ENCODE measurements around the gene PLCB1. TPM values are rescaled to one million over a fixed set of nuclear protein-coding genes. Genes with fewer than 3 reads are reported as not detected.
"Not testable (repeated sequence)": the region's sequence is repeated elsewhere in the genome, so short reads cannot be mapped to it uniquely, and the experiment has no call there.

The PLCB1 gene
- total RNA-seq, 1 donor from 2014 or later = 2.0 TPM

GRCh38 chr20:8834294-8834693 lies 702.2 kb downstream of the PLCB1 start:
- DNase-seq (ENCODE audit: low read depth) = not testable (repeated sequence)

- peak; percentile 70 for DNase-seq (ENCODE audit: low read depth)
These were observed 702.8 kb downstream of the PLCB1 start for GRCh38 chr20:8834851-8835250.

- peak; percentile 99 for DNase-seq (ENCODE audit: low read depth)
These were observed 705.3 kb downstream of the PLCB1 start for GRCh38 chr20:8837396-8837795.

- DNase-seq (ENCODE audit: low read depth) = no peak
These were observed 710.5 kb downstream of the PLCB1 start for GRCh38 chr20:8842525-8842924.

- DNase-seq (ENCODE audit: low read depth) = no peak
These were observed 712.1 kb downstream of the PLCB1 start for GRCh38 chr20:8844179-8844578.

- DNase-seq (ENCODE audit: low read depth) = no peak
These were observed 717.9 kb downstream of the PLCB1 start for GRCh38 chr20:8849990-8850389.

GRCh38 chr20:8851446-8851845 lies 719.4 kb downstream of the PLCB1 start:
- DNase-seq (ENCODE audit: low read depth) = no peak

- not testable (repeated sequence) for DNase-seq (ENCODE audit: low read depth)
These were observed 719.9 kb downstream of the PLCB1 start for GRCh38 chr20:8851919-8852318.

- not testable (repeated sequence) for DNase-seq (ENCODE audit: low read depth)
These were observed 721.1 kb downstream of the PLCB1 start for GRCh38 chr20:8853211-8853610.

- DNase-seq (ENCODE audit: low read depth) = peak; percentile 89
These were observed 721.8 kb downstream of the PLCB1 start for GRCh38 chr20:8853805-8854338.

- no peak for DNase-seq (ENCODE audit: low read depth)
These were observed 722.5 kb downstream of the PLCB1 start for GRCh38 chr20:8854571-8854970.

- DNase-seq (ENCODE audit: low read depth) = peak; percentile 74
These were observed 723.2 kb downstream of the PLCB1 start for GRCh38 chr20:8855315-8855714.

GRCh38 chr20:8856668-8857067 lies 724.6 kb downstream of the PLCB1 start:
- no peak for DNase-seq (ENCODE audit: low read depth)

- peak; percentile 46 for DNase-seq (ENCODE audit: low read depth)
These were observed 726.2 kb downstream of the PLCB1 start for GRCh38 chr20:8858181-8858787.

GRCh38 chr20:8860011-8860495 lies 728.0 kb downstream of the PLCB1 start:
- DNase-seq (ENCODE audit: low read depth) = peak; percentile 100

GRCh38 chr20:8862092-8862491 lies 730.0 kb downstream of the PLCB1 start:
- DNase-seq (ENCODE audit: low read depth) = no peak

GRCh38 chr20:8865636-8866035 lies 733.6 kb downstream of the PLCB1 start:
- no peak for DNase-seq (ENCODE audit: low read depth)

GRCh38 chr20:8867038-8867740 lies 735.1 kb downstream of the PLCB1 start:
- DNase-seq (ENCODE audit: low read depth) = peak; percentile 57

GRCh38 chr20:8870652-8871051 lies 738.6 kb downstream of the PLCB1 start:
- no peak for DNase-seq (ENCODE audit: low read depth)

GRCh38 chr20:8874437-8874836 lies 742.4 kb downstream of the PLCB1 start:
- DNase-seq (ENCODE audit: low read depth) = no peak

GRCh38 chr20:8875586-8875985 lies 743.5 kb downstream of the PLCB1 start:
- no peak for DNase-seq (ENCODE audit: low read depth)

- DNase-seq (ENCODE audit: low read depth) = peak; percentile 84
These were observed 744.3 kb downstream of the PLCB1 start for GRCh38 chr20:8876366-8876765.

- DNase-seq (ENCODE audit: low read depth) = no peak
These were observed 745.2 kb downstream of the PLCB1 start for GRCh38 chr20:8877294-8877693.
